K562 (cell line): ENCODE data around the gene KANK2. TPM values are rescaled to one million over a fixed set of nuclear protein-coding genes. Genes with fewer than 3 reads are reported as not detected.

Source experiments
- ASH1L ChIP-seq: fragments of 450-650 bp; IDR thresholded peaks from 2 replicates; pipeline ENCODE4 v1.6.1; 2018; ENCODE audit warnings: borderline replicate concordance, mild to moderate bottlenecking, low read depth; ENCODE audit not compliant: partially characterized antibody
- CBX3 ChIP-seq, 2 experiments: IDR thresholded peaks; 1 replicate in 1 of 2; 2 replicates in 1 of 2; pipeline ENCODE4 v1.6.1; 2012; ENCODE audit warnings: inconsistent platforms in 2 of 2, low read length in 2 of 2, borderline replicate concordance in 1 of 2, control low read depth in 1 of 2
- GATA2 ChIP-seq: sonication (generic); formaldehyde crosslinking; IDR thresholded peaks from 2 replicates; pipeline ENCODE4 v1.4.0; 2020; ENCODE audit warnings: mild to moderate bottlenecking, missing genetic modification reagents
- HNRNPK ChIP-seq: fragments of 200-400 bp; formaldehyde crosslinking; IDR thresholded peaks from one replicate; pipeline ENCODE4 v1.6.1; 2018; ENCODE audit warnings: mild to moderate bottlenecking, low read depth, low read length; ENCODE audit not compliant: poor library complexity, severe bottlenecking
- MEIS2 ChIP-seq: fragments of 450-650 bp; IDR thresholded peaks from 2 replicates; pipeline ENCODE4 v1.6.1; 2014; ENCODE audit warnings: mild to moderate bottlenecking; ENCODE audit not compliant: partially characterized antibody
- SRF ChIP-seq, 2 experiments: fragments of 250-450, 450-650 bp in 1 of 2; sonication (Bioruptor Pico) in 1 of 2; sonication (generic) in 1 of 2; formaldehyde crosslinking; IDR thresholded peaks; 2 replicates each; pipeline versions ENCODE4 v1.5.0 to v1.5.1; 2020 to 2022; ENCODE audit warnings: mild to moderate bottlenecking in 1 of 2, missing genetic modification reagents in 1 of 2
- ZKSCAN3 ChIP-seq: fragments of 250-450 bp; sonication (Bioruptor Pico); IDR thresholded peaks from 2 replicates; pipeline ENCODE4 v1.4.0; 2020
- ZNF134 ChIP-seq: fragments of 250-450 bp; sonication (Bioruptor Pico); conservative IDR thresholded peaks from 2 replicates; pipeline ENCODE4 v1.4.0; 2020
- ZNF347 ChIP-seq: fragments of 450-650 bp; formaldehyde crosslinking; IDR thresholded peaks from 2 replicates; pipeline ENCODE4 v1.4.0; 2020; ENCODE audit warnings: low read depth, mild to moderate bottlenecking, moderate library complexity
- polyA plus RNA-seq, 8 experiments: library from polyadenylated mRNA; depleted of rRNA in 4 of 8; stranded (reverse) in 5 of 8; unstranded in 3 of 8; fragments of >200 nt; fragmentation: Nextera tagmentation in 2 of 8; fragmentation: Illumina TruSeq in 1 of 8; extraction: Ambion mirVana in 2 of 8; extraction: Trizol in 1 of 8; gene quantifications; 2 replicates each; pipeline versions ENCODE4 v1.2.1 to v1.2.3, GENCODE V29; 2011 to 2014; ENCODE audit warnings: inconsistent platforms in 1 of 8, missing spikeins in 1 of 8
- total RNA-seq, 7 experiments: library from RNA; depleted of rRNA in 6 of 7; stranded (reverse); fragments of >200 nt in 6 of 7; fragmentation: Illumina TruSeq in 2 of 7; extraction: Trizol in 2 of 7; gene quantifications; 2 replicates each; pipeline versions ENCODE4 v1.2.1 to v1.2.3, GENCODE V29; 2011 to 2021; ENCODE audit warnings: low replicate concordance in 1 of 7
- TF ChIP-seq, protein P1 (sequence below): fragments of 200-600 bp; sonication (generic); IDR thresholded peaks from one replicate; pipeline ENCODE4 v1.6.1; 2012; ENCODE audit warnings: mild to moderate bottlenecking, low read depth, low read length, inconsistent platforms
- TF ChIP-seq, protein P2 (sequence below): sonication (generic); formaldehyde crosslinking; IDR thresholded peaks from 2 replicates; pipeline ENCODE4 v1.4.0; 2020; ENCODE audit warnings: mild to moderate bottlenecking, missing genetic modification reagents
- TF ChIP-seq, protein P3 (sequence below): IDR thresholded peaks from 2 replicates; pipeline ENCODE4 v1.6.1; 2014; ENCODE audit warnings: antibody characterized with exemption

The KANK2 gene
- total and polyA plus RNA-seq, 9 of the 15 experiments (the other 6 are each of a cell fraction or from before 2014, with no cell fraction given): 4.4 to 47.8 (median 21.3) TPM

DNA sequence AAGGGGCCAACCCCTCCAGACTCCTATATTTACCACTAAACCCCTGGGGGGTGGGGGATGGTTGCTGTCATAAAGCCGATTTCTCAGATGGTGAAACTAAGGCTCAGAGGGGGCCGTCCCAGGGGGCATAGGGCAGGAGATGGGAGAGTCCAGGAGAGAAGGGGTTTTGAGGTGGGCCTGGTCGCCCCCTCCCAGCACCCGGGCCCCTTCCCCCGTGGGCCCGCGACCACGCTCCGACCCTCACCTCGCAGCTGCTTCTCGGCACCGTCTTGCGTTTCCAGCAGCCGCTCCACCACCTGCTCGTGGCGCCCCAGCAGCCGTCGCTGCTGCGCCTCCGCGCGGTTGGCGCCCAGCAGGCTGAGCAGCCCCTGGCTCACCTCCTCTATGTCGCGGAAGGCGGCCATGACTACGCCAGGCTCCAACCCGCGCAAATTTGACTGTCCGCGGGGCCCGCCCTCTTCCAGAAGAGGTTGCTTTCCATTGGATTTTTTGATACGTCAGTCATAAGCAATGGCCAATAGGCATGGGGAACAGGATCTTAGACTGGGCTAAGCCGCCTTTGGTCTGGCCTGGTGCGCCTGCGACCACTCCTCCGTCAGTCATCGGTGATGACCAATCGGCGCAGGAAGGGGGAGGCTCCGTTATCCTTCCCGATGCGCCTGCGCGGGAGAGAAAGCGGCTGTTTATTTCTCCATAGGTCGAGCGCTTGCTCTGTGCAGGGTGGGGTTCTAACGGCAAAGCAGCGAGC lies 41.8 kb downstream of the KANK2 start, which contains the start of gene SPC24 (continued):
- TF ChIP-seq, protein P1, sequence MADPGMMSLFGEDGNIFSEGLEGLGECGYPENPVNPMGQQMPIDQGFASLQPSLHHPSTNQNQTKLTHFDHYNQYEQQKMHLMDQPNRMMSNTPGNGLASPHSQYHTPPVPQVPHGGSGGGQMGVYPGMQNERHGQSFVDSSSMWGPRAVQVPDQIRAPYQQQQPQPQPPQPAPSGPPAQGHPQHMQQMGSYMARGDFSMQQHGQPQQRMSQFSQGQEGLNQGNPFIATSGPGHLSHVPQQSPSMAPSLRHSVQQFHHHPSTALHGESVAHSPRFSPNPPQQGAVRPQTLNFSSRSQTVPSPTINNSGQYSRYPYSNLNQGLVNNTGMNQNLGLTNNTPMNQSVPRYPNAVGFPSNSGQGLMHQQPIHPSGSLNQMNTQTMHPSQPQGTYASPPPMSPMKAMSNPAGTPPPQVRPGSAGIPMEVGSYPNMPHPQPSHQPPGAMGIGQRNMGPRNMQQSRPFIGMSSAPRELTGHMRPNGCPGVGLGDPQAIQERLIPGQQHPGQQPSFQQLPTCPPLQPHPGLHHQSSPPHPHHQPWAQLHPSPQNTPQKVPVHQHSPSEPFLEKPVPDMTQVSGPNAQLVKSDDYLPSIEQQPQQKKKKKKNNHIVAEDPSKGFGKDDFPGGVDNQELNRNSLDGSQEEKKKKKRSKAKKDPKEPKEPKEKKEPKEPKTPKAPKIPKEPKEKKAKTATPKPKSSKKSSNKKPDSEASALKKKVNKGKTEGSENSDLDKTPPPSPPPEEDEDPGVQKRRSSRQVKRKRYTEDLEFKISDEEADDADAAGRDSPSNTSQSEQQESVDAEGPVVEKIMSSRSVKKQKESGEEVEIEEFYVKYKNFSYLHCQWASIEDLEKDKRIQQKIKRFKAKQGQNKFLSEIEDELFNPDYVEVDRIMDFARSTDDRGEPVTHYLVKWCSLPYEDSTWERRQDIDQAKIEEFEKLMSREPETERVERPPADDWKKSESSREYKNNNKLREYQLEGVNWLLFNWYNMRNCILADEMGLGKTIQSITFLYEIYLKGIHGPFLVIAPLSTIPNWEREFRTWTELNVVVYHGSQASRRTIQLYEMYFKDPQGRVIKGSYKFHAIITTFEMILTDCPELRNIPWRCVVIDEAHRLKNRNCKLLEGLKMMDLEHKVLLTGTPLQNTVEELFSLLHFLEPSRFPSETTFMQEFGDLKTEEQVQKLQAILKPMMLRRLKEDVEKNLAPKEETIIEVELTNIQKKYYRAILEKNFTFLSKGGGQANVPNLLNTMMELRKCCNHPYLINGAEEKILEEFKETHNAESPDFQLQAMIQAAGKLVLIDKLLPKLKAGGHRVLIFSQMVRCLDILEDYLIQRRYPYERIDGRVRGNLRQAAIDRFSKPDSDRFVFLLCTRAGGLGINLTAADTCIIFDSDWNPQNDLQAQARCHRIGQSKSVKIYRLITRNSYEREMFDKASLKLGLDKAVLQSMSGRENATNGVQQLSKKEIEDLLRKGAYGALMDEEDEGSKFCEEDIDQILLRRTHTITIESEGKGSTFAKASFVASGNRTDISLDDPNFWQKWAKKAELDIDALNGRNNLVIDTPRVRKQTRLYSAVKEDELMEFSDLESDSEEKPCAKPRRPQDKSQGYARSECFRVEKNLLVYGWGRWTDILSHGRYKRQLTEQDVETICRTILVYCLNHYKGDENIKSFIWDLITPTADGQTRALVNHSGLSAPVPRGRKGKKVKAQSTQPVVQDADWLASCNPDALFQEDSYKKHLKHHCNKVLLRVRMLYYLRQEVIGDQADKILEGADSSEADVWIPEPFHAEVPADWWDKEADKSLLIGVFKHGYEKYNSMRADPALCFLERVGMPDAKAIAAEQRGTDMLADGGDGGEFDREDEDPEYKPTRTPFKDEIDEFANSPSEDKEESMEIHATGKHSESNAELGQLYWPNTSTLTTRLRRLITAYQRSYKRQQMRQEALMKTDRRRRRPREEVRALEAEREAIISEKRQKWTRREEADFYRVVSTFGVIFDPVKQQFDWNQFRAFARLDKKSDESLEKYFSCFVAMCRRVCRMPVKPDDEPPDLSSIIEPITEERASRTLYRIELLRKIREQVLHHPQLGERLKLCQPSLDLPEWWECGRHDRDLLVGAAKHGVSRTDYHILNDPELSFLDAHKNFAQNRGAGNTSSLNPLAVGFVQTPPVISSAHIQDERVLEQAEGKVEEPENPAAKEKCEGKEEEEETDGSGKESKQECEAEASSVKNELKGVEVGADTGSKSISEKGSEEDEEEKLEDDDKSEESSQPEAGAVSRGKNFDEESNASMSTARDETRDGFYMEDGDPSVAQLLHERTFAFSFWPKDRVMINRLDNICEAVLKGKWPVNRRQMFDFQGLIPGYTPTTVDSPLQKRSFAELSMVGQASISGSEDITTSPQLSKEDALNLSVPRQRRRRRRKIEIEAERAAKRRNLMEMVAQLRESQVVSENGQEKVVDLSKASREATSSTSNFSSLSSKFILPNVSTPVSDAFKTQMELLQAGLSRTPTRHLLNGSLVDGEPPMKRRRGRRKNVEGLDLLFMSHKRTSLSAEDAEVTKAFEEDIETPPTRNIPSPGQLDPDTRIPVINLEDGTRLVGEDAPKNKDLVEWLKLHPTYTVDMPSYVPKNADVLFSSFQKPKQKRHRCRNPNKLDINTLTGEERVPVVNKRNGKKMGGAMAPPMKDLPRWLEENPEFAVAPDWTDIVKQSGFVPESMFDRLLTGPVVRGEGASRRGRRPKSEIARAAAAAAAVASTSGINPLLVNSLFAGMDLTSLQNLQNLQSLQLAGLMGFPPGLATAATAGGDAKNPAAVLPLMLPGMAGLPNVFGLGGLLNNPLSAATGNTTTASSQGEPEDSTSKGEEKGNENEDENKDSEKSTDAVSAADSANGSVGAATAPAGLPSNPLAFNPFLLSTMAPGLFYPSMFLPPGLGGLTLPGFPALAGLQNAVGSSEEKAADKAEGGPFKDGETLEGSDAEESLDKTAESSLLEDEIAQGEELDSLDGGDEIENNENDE: no peak
- TF ChIP-seq, protein P2, sequence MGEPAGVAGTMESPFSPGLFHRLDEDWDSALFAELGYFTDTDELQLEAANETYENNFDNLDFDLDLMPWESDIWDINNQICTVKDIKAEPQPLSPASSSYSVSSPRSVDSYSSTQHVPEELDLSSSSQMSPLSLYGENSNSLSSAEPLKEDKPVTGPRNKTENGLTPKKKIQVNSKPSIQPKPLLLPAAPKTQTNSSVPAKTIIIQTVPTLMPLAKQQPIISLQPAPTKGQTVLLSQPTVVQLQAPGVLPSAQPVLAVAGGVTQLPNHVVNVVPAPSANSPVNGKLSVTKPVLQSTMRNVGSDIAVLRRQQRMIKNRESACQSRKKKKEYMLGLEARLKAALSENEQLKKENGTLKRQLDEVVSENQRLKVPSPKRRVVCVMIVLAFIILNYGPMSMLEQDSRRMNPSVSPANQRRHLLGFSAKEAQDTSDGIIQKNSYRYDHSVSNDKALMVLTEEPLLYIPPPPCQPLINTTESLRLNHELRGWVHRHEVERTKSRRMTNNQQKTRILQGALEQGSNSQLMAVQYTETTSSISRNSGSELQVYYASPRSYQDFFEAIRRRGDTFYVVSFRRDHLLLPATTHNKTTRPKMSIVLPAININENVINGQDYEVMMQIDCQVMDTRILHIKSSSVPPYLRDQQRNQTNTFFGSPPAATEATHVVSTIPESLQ: no peak
- TF ChIP-seq GATA2 (no peak), ZKSCAN3 (CRISPR knock-in tag) (no peak), CBX3 (IDR thresholded peaks at IDR 0.05; ENCODE audit: borderline replicate concordance in 1 of 2, low read length in 2 of 2) (no peak), ZNF347 (CRISPR knock-in tag) (no peak), SRF (CRISPR knock-in tag; IDR thresholded peaks at IDR 0.05) (peak in 1 of 2 experiments; percentile 14; a peak in 1 of 4 replicates), HNRNPK (no peak), MEIS2 (peak; percentile 95), ZNF134 (CRISPR knock-in tag) (no peak), ASH1L (peak; percentile 87)
- TF ChIP-seq, protein P3, sequence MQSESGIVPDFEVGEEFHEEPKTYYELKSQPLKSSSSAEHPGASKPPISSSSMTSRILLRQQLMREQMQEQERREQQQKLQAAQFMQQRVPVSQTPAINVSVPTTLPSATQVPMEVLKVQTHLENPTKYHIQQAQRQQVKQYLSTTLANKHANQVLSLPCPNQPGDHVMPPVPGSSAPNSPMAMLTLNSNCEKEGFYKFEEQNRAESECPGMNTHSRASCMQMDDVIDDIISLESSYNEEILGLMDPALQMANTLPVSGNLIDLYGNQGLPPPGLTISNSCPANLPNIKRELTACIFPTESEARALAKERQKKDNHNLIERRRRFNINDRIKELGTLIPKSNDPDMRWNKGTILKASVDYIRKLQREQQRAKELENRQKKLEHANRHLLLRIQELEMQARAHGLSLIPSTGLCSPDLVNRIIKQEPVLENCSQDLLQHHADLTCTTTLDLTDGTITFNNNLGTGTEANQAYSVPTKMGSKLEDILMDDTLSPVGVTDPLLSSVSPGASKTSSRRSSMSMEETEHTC: no peak
